ENCODE measurements around the gene ZYG11A.

- TF ChIP-seq CTCF (IDR thresholded peaks at IDR 0.05) (no peak), POLR2A (IDR thresholded peaks at IDR 0.05) (no peak)
Observed at GRCh38 chr1:52913537-52913936, 71.0 kb downstream of the ZYG11A start.
